Right ventricle myocardium inferior (tissue), 1 donor: Measurements from ENCODE around the gene UBQLN2. TPM values are rescaled to one million over a fixed set of nuclear protein-coding genes. Genes with fewer than 3 reads are reported as not detected.
"Not testable (repeated sequence)": the region's sequence is repeated elsewhere in the genome, so short reads cannot be mapped to it uniquely, and the experiment has no call there.

Experiments
- ATAC-seq: fragments of 200-7000 bp; cut with Tn5 transposase; one replicate; pipeline ENCODE4 v1.9.1; 2020; ENCODE audit warnings: mild to moderate bottlenecking, moderate library complexity
- DNase-seq: peaks from one replicate; pipeline ENCODE4 v3.0.0; 2021; ENCODE audit errors: missing footprints
- intact Hi-C: fragments of 100-400 bp; cut with DNase I; formaldehyde crosslinking; loops from one replicate; pipeline ENCODE4 v1.11.0; 2022
- long read RNA-seq: library from polyadenylated mRNA; unstranded; transcript quantifications from one replicate; pipeline ENCODE4 v2.0.0, GENCODE V29; 2021
- total RNA-seq: library from RNA; stranded (reverse); fragmentation: NEBNext Ultra II Directional; extraction: Animal tissue kit (Norgen Biotek cat#: 25700); gene quantifications from one replicate; pipeline ENCODE4 v1.2.1, GENCODE V29; 2021
- donor health status: DM: no; HTN: yes; CAD: no; lungs with severe emphysema.

UBQLN2 gene
- total RNA-seq, result 29.5 TPM
- long read RNA-seq, full-length matches to known transcripts, result 45 of 45 reads
- long read RNA-seq, partial matches to known transcripts, result 0 of 45 reads
- long read RNA-seq, other reads (novel, unspliced or antisense), result 0 of 45 reads

DNA sequence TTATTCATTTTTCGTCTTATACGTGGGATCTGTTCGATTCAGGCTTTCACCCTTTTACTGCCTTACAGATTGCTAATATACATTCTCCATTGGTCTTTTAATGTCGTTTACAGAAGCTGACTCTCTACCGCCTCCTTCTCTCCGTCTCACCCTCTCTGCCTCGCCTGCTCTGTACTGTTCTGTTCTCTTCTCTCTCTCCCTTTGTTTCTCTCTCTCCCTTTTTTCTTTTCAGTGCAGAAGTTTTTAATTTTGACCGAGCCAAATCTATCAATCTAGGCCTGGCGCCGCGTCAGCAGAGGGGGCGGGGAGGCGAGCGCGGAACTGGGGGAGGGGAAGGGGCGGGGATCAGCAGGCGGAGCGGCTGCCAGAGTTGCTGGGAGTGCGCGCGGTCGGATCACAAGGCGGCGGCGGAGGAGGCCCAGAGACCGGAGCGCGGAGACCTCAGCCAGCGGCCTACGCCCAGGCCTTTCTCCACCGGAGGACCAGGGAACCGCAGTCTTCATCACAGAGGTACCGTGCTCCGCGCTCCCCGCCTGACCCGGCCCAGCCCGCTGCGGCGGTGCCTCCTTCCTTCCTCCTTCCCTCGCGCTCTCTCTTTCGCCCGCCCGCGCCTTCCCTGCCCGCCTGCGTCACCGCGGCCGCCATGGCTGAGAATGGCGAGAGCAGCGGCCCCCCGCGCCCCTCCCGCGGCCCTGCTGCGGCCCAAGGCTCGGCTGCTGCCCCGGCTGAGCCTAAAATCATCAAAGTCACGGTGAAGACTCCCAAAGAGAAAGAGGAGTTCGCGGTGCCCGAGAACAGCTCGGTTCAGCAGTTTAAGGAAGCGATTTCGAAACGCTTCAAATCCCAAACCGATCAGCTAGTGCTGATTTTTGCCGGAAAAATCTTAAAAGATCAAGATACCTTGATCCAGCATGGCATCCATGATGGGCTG is at the start of gene UBQLN2:
Gene UBQLN2 (plus strand): TSS at position 397 of the 931 bp plus-strand sequence. CDS start 247 bp downstream, at position 644.
- peak; percentile 90 for DNase-seq
- intact Hi-C loops, result loop anchor here (10.0 kb wide), 1 partner anchor 561 kb away; the partner anchor contains the start of gene SPIN2B

DNA sequence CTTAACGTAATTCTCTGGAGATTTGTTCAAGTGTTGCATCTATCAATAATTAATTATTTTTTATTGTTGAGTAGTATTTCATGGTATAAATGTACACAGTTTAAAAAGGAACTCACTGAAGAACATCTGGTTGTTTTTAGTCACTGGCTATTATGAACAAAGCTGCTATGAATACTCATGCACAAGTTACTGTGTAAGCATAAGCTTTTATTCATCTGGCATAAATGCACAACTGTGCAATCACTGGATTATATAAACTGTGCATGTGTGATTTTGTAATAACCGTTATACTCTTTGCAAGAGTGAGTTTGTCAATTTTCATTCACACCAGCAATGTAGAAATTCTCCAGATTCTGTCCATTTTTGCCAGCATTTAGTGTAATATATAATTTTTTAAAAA is 43.8 kb upstream of the UBQLN2 start:
- ATAC-seq, result no peak
- DNase-seq, result no peak
- intact Hi-C loops, result no loop called here

More for the DNA sequence above, at the start of gene UBQLN2:
- peak; percentile 98 for ATAC-seq

DNA sequence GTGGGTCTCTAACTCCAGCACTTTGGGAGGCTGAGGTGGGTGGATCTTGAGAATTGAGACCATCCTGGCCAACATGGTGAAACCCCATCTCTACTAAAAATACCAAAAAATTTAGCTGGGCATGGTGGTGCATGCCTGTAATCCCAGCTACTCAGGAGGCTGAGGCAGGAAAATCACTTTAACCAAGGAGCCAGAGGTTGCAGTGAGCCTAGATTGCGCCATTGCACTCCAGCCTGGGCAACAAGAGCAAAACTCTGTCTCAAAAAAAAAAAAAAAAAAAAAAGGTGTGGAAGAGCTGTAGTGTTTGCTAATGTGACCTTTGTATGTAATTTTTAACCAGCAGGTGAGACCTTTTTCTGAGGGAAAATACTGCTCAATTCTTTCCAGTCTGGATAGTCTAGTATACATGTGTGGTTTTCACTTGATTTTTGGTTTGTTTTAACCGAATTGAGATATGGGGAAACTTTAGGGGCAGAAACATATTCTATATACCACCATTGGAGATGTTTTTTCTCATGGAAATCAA is 33.9 kb upstream of the UBQLN2 start:
- DNase-seq, ATAC-seq, intact Hi-C loops: not testable (repeated sequence)

DNA sequence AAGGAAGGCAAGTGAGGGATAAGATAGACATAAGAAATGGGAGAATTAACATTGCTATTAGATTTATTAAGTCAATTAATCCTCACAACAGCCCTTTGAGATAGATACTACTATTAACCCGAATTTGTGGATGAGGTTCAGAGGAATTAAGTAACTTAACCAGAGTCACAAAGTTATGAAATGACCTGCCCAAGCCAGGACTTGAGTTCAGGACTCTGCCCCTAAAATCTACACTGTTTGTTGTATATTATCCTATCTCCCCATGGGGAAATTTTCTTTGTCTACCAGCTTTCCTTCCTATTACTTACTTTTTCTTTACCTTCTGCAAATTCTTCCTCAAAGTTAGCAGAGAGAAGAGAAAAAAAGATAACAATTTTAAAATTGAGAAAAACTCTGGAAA is 33.4 kb upstream of the UBQLN2 start:
- intact Hi-C loops, result no loop called here
- no peak for DNase-seq
- no peak for ATAC-seq

DNA sequence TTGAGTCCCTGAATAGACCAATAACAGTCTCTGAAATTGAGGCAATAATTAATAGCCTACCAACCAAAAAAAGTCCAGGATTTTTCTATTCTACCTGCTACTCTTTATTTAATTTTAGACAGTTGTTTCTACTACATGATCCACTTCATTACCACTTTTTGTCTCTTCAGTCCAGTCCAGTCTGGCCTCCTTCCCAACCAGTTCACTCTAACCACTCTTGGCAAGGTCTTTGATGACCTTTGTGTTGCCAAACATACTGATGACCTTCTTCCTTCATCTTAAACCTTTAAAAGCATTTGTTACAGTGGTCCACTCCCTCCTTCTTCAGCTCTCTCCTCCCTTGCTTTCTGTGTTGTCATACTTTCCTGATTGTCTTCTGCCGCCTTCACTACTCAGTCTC is 12.8 kb upstream of the UBQLN2 start:
- intact Hi-C loops, result no loop called here
- DNase-seq (no peak), ATAC-seq (no peak)

DNA sequence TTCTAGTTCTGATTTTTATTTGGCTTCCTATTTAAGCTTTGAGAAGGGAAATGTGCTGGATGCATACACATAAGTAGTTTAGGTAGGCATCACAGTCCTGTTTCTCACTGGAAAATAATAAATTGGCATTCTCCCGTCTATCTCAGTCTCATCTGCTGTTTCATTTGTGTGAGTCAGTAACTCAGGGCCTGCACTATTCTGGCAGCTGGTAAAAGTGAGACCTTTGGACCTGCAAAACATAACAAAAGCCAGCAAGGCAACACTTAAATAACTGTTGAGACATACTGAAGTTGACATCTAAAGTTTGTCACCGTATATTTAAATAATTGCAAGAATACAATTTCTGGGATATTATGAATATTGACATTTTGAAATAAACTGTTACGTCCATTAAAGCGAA is 8.6 kb upstream of the UBQLN2 start:
- ATAC-seq (no peak), DNase-seq (no peak)
- intact Hi-C loops, result no loop called here

DNA sequence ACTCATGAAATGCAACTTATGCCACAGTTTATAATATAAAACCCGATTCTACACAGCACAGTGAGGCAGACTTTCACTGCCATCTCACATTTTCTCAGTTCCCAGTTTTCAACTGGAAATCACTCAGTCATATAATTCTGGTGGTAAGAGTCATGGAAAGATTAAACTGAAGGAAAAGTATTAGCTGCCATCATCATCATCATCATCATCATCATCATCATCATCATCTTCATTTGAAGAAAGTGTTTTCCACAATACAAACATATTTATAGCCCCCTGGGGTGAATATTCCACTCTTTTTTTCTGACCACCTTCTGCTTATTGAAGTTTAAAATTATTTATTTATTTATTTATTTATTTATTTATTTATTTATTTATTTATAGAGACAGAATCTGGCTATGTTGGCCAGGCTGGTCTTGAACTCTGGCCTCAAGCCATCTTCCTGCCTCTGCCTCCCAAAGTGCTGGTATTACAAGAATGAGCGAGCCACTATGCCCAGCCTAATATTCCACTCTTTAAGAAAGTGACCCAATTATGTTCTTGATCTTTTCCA is 6.0 kb upstream of the UBQLN2 start:
- DNase-seq, result no peak
- intact Hi-C loops, result no loop called here
- ATAC-seq, result no peak

DNA sequence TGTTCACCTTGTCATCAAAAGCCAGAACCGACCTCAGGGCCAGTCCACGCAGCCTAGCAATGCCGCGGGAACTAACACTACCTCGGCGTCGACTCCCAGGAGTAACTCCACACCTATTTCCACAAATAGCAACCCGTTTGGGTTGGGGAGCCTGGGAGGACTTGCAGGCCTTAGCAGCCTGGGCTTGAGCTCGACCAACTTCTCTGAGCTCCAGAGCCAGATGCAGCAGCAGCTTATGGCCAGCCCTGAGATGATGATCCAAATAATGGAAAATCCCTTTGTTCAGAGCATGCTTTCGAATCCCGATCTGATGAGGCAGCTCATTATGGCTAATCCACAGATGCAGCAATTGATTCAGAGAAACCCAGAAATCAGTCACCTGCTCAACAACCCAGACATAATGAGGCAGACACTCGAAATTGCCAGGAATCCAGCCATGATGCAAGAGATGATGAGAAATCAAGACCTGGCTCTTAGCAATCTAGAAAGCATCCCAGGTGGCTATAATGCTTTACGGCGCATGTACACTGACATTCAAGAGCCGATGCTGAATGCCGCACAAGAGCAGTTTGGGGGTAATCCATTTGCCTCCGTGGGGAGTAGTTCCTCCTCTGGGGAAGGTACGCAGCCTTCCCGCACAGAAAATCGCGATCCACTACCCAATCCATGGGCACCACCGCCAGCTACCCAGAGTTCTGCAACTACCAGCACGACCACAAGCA is 898 bp downstream of the UBQLN2 start:
- no peak for ATAC-seq
- DNase-seq, result no peak
- intact Hi-C loops, result loop anchor here (10.0 kb wide), 1 partner anchor 560 kb away; the partner anchor contains the start of gene SPIN2B

DNA sequence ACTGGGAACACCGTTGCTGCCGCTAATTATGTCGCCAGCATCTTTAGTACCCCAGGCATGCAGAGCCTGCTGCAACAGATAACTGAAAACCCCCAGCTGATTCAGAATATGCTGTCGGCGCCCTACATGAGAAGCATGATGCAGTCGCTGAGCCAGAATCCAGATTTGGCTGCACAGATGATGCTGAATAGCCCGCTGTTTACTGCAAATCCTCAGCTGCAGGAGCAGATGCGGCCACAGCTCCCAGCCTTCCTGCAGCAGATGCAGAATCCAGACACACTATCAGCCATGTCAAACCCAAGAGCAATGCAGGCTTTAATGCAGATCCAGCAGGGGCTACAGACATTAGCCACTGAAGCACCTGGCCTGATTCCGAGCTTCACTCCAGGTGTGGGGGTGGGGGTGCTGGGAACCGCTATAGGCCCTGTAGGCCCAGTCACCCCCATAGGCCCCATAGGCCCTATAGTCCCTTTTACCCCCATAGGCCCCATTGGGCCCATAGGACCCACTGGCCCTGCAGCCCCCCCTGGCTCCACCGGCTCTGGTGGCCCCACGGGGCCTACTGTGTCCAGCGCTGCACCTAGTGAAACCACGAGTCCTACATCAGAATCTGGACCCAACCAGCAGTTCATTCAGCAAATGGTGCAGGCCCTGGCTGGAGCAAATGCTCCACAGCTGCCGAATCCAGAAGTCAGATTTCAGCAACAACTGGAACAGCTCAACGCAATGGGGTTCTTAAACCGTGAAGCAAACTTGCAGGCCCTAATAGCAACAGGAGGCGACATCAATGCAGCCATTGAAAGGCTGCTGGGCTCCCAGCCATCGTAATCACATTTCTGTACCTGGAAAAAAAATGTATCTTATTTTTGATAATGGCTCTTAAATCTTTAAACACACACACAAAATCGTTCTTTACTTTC is 1.8 kb downstream of the UBQLN2 start:
- DNase-seq (no peak), ATAC-seq (no peak)
- intact Hi-C loops, result loop anchor here (10.0 kb wide), 1 partner anchor 560 kb away; the partner anchor contains the start of gene SPIN2B

DNA sequence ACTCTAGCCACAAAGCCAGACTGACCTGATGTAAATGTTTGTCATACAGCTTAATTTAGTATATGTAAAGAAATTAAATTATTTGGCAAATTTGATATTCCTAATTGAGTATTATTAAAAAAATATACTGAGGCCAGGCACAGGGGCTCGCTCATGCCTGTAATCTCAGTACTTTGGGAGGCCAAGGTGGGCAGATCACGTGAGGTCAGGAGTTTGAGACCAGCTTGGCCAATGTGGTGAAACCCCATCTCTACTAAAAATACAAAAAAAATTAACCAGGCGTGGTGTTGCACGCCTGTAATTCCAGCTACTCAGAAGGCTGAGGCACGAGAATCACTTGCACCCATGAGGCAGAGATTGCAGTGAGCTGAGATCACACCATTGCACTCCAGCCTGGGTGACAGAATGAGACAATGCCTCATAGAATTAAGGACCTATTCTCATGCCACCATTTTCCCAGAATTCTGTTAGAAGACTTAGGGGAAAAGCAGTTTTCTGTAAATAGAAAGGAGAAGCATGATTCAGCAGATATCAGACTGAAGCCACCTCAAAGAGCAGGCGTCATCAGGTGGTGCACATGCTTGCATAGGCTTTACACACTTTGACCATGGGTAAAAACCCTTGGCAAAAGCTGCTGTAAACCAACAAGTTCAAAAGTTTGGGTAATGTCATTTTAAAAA is 6.1 kb downstream of the UBQLN2 start:
- ATAC-seq (no peak), DNase-seq (no peak)
- intact Hi-C loops, result loop anchor here (10.0 kb wide), 1 partner anchor 555 kb away; the partner anchor contains the start of gene SPIN2B

DNA sequence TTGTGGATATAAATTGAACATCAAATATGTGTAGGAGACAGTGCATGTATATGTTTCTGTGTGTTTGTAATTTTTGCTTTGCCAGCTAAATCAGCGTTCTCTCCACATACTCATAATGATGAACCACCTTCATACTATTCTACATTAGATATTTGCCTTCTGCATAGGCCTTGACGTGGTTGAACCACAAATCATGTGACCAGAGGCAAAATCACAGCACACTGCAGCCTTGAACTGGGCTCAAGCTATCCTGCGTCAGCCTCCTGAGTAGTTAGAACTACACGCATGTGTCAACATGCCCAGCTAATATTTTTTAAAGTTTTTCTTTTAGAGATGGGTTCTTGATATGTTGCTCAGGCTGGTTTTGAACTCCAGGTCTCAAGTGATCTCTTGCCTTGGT is 9.5 kb downstream of the UBQLN2 start:
- no peak for ATAC-seq
- DNase-seq, result no peak
- intact Hi-C loops, result no loop called here

DNA sequence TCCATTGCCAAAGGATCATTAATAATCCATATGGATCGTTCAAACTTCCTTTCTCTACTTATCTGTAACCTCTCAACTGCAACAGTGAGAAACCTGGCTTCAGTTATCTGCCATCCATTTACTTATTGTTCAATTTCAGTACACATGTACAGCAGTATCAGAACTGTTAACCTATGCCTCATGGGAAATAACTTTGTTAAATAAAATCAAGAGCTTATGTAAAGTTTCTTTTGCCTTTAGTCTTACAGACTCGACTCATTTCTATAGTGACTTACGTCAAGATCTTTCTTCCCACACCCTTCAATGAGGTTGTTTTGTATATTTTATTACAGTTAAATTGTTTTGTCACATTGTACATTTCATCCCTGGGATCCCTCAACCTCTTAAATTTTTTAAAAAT is 11.4 kb downstream of the UBQLN2 start:
- intact Hi-C loops, result no loop called here
- no peak for DNase-seq
- no peak for ATAC-seq

DNA sequence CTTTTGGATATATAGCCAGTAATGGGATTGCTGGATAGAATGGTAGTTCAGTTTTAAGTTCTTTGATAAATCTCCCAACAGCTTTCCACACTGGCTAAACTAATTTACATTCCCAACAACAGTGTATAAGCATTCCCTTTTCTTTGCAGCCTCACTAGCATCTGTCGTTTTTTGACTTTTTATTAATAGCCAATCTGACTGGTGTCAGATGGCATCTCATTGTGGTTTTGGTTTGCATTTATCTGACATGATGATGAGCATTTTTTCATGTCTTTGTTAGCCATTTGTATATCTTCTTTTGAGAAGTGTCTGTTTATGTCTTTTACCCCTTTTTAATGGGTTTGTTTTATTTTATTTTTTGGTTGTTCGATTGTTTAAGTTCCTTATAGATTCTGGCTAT is 13.3 kb downstream of the UBQLN2 start:
- intact Hi-C loops, result no loop called here
- ATAC-seq, result no peak

DNA sequence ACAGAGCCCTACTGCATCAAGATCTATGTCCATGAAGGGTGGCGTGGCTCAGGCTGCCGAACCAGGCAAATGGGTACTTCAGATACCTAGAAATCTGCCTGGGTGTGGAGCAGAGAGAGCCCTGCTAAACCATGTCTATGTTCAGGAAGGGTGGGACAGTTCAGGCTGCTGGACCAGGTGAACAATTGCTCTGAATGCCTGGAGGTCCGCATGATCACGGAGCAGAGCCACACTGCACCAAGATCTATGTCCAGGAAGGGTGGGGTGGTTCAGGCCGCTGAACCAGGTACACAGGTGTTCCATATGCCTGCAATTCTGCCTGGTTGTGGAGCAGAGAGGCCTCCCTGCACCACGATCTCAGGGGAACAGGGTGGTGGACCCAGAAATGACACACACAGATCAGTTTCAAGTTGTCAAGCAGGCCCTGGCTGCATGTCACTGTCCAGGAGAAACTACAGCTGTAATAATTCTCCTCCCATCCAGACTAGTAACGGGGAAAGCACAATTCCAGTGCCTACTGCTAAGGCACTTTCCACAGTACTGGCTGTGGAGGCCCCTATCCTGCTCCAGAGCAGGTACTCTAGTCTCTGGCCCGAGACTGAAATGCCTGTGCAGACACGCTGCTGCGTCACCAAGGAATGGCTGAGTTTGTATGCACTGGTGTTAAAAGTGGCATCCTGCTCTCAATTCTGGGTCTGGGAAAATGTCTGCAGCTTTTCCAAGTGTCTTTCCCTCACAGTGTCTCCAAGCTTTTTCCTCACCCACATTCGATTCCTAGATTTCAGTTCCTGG is 25.2 kb downstream of the UBQLN2 start:
- intact Hi-C loops, result no loop called here
- no peak for DNase-seq
- no peak for ATAC-seq

More for the DNA sequence above, 13.3 kb downstream of the UBQLN2 start:
- DNase-seq, result no peak

DNA sequence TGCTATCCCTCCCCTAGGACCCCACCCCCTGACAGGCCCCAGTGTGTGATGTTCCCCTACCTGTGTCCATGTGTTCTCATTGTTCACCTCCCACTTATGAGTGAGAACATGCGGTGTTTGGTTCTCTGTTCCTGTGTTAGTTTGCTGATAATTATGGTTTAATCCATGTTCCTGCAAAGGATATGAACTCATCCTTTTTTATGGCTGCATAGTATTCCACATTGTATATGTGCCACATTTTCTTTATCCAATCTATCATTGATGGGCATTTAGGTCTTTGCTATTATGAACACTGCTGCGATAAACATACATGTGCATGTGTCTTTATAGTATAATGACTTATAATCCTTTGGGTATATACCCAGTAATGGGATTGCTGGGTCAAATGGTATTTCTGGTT is 28.4 kb downstream of the UBQLN2 start:
- ATAC-seq, intact Hi-C loops: not testable (repeated sequence)

DNA sequence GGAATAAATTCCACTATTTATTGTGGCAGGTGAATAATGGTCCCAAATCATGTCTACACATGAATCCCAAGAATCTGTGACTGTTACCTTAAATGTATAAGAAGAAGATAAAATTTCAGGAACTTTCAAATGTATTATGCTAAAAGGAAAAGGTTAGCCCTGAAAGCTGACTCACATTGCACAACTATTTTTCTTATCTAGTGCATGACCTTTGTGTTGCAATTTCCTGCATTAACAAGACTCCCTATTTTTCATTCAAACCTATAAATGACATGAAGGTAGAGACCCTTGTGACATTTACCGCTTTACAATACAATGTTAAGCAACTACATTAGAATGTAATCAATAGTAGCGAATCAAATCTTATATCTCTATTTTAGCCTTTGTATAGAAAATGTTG is 36.7 kb downstream of the UBQLN2 start:
- DNase-seq (no peak), ATAC-seq (no peak)
- intact Hi-C loops, result no loop called here

More for the DNA sequence above, 28.4 kb downstream of the UBQLN2 start:
- DNase-seq, result not testable (repeated sequence)

DNA sequence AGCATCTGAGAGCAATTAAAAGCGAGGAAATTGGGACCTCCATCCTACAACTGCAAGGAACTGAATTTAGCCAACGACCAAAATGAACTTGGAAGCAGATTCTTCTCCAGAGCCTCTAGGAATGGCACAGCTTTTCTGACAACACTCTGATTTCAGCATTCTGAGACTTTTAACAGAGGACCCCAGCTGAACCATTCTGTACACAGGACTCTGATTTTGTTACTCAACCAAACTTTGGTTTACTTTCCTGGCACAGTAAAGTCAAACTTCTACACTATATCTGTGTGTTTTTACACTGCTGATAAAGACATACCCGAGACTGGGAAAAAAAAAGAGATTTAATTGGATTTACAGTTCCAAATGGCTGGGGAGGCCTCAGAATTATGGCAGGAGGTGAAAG is 37.6 kb downstream of the UBQLN2 start:
- no peak for DNase-seq
- ATAC-seq, result no peak
- intact Hi-C loops, result no loop called here
